Ascending aorta (tissue), 2 donors: ENCODE measurements around the gene PDP2. TPM values are rescaled to one million over a fixed set of nuclear protein-coding genes. Genes with fewer than 3 reads are reported as not detected.

Source experiments
- DNase-seq, 2 donors: peaks; one replicate each; pipeline ENCODE4 v3.0.0-alpha.2; 2019; ENCODE audit warnings: low spot score in 2 of 2
- H3K27ac ChIP-seq, 2 donors: fragments of 200-600 bp; sonication (generic); one replicate each; pipeline ENCODE4 v1.5.1; 2016 to 2017; ENCODE audit warnings: mild to moderate bottlenecking in 1 of 2
- H3K27me3 ChIP-seq: fragments of 200-600 bp; sonication (generic); one replicate; pipeline ENCODE4 v1.5.1; 2017
- H3K36me3 ChIP-seq, 2 donors: fragments of 200-600 bp; sonication (generic); one replicate each; pipeline ENCODE4 v1.5.1; 2016
- H3K4me1 ChIP-seq, 2 donors: fragments of 200-600 bp; sonication (generic); one replicate each; pipeline ENCODE4 v1.5.1; 2016 to 2017; ENCODE audit warnings: mild to moderate bottlenecking in 1 of 2
- H3K4me3 ChIP-seq, 2 donors: fragments of 200-600 bp; sonication (generic); one replicate each; pipeline ENCODE4 v1.5.1; 2016 to 2017; ENCODE audit warnings: mild to moderate bottlenecking in 1 of 2
- H3K9me3 ChIP-seq, 2 donors: fragments of 200-600 bp; sonication (generic); one replicate each; pipeline ENCODE4 v1.5.1; 2016
- intact Hi-C: fragments of 100-400 bp; cut with DNase I; formaldehyde crosslinking; loops from one replicate; pipeline ENCODE4 v1.15.1; 2023
- total RNA-seq: library from RNA; depleted of rRNA; stranded (reverse); fragments of >200 nt; gene quantifications from one replicate; pipeline ENCODE4 v1.1.0, GENCODE V29; 2016
- TF ChIP-seq, protein P1 (sequence below), 3 experiments: fragments of 200-600 bp in 2 of 3; fragments of 450-650 bp in 1 of 3; sonication (generic) in 2 of 3; IDR thresholded peaks; one replicate each; pipeline ENCODE4 v1.5.1; 2016 to 2019; ENCODE audit warnings: antibody characterized with exemption in 3 of 3, mild to moderate bottlenecking in 1 of 3, moderate library complexity in 1 of 3

The PDP2 gene
- total RNA-seq, 1 donor from 2014 or later, result 2.8 TPM

DNA sequence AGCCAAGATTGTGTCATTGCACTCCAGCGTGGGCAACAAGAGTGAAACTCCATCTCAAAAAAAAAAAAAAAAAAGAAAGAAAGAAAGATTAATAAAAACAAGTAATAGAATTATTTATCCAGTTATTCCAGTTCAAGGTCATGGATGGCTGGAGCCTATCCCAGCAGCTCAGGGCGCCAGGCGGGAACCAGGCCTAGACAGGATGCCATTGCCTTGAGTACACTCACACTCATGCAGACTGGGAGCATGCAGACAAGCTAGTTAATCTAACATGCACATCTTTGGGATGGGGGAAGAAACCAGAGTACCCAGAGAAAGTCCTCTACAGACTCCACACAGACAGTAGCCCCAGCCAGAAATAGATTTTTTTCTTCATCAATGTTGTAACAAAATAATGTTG lies 17.9 kb downstream of the PDP2 start:
- Histone ChIP-seq H3K27me3 (no peaks in the 10 kb centered on the region), H3K27ac (peak overlapping the region; percentile 90 to 92), H3K4me1 (peaks cover 29 to 62% of the 10 kb centered on the region in 2 donors), H3K9me3 (no peaks in the 10 kb centered on the region), H3K4me3 (no peak overlapping the region), H3K36me3 (no peaks in the 10 kb centered on the region)
- TF ChIP-seq, protein P1, sequence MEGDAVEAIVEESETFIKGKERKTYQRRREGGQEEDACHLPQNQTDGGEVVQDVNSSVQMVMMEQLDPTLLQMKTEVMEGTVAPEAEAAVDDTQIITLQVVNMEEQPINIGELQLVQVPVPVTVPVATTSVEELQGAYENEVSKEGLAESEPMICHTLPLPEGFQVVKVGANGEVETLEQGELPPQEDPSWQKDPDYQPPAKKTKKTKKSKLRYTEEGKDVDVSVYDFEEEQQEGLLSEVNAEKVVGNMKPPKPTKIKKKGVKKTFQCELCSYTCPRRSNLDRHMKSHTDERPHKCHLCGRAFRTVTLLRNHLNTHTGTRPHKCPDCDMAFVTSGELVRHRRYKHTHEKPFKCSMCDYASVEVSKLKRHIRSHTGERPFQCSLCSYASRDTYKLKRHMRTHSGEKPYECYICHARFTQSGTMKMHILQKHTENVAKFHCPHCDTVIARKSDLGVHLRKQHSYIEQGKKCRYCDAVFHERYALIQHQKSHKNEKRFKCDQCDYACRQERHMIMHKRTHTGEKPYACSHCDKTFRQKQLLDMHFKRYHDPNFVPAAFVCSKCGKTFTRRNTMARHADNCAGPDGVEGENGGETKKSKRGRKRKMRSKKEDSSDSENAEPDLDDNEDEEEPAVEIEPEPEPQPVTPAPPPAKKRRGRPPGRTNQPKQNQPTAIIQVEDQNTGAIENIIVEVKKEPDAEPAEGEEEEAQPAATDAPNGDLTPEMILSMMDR (IDR thresholded peaks at IDR 0.05), result no peak
- DNase-seq, result peak; percentile 61 to 89
- intact Hi-C loops, result no loop called here

DNA sequence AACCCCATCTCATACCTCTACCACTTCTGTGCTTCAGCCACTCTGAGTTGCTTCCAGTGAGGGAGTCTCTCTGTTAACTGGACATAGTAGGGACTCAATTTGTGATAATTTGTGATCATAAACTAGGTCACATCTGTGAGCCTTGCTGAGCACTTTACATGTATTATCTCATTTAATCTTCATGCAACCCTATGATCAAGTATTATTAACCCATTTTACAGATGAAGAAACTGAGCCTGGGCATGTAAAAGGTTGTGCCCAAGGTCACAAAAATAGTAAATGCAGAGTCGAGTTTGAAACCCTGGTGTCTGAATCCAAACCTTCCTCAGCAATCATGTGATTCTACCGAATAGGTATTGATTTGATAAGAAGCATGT lies 18.6 kb downstream of the PDP2 start:
- DNase-seq, result no peak
- H3K27ac ChIP-seq, result peak overlapping the region; percentile 90 to 92
- intact Hi-C loops, result no loop called here
- TF ChIP-seq, protein P1 (IDR thresholded peaks at IDR 0.05), result no peak
- no peaks in the 10 kb centered on the region for H3K9me3 ChIP-seq
- H3K27me3 ChIP-seq, result no peaks in the 10 kb centered on the region
- peaks cover 36 to 69% of the 10 kb centered on the region in 2 donors for H3K4me1 ChIP-seq
- no peak overlapping the region for H3K4me3 ChIP-seq
- no peaks in the 10 kb centered on the region for H3K36me3 ChIP-seq

DNA sequence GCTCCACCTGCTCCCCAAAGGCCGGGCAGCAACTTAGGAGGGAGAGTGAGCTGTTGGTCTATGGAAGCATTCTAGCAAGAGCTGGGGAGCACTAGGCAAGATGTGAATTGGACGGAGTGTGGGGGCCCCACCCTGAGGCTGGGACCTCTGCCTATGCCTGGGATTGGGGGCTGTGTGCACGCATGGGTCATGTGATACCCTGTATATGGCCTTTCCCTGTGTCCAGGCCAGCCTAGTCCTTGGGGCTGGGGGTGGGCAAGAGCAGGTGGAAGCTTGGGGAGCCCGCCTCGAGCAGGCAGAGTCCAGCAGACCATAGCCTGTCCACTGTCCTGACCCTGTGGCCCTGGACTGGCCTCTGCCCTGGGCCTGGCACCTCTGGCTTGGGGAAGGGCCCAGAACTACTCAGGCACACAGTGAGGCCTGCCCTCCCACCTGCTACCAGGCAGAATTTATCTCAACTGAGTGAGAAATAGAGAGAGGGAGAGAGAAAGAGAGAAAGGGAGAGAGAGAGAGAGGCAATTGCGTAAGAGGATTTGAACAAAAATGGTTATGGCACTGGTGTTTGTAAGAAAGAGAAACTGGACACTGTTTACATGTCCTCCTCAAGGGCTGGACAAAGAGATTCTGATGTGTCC lies 19.1 kb downstream of the PDP2 start:
- no peak for DNase-seq
- H3K4me1 ChIP-seq, result peaks cover 41 to 74% of the 10 kb centered on the region in 2 donors
- H3K27me3 ChIP-seq, result no peaks in the 10 kb centered on the region
- no peaks in the 10 kb centered on the region for H3K9me3 ChIP-seq
- TF ChIP-seq, protein P1 (IDR thresholded peaks at IDR 0.05), result no peak
- H3K36me3 ChIP-seq, result no peaks in the 10 kb centered on the region
- H3K27ac ChIP-seq, result peak overlapping the region; percentile 90 to 92
- intact Hi-C loops, result no loop called here
- no peak overlapping the region for H3K4me3 ChIP-seq

DNA sequence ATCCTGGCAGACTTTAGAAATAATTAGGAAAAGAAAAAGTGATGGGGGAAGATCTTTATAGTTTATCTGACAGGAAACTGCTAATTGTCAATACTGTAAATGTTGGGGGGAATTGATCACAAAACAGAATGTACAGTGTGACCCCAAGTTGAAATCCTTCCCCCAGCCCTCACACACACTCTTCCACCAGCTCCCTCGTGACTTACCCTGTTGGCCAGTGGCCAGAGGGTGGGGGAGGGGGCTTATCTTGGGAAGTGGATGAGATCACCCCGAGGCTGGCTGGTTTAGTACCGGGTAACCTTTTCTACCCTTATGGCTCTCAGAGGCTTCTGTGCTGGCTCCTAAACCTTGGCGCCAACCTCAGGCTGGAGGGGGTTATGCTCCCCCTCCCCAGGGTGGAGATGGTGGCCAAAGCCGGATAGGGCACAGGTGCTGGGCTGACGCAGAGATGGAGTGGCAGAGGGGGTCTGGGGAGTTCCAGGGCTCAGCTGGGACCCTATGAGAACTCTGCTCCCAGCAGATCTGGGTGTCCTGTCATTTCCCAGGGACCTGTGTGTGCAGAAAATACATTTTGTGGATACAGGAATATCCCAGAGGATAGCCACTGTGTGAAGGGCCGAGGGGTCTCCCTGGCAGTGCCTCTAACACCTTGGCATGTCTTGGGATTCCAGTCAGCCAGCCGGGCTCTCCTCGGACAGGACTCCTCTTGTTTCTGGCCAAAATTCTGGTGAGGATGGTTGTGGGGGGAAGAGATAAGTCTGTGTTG lies 19.8 kb downstream of the PDP2 start:
- DNase-seq, result peak in 1 of 2 donors; percentile 92
- TF ChIP-seq, protein P1 (IDR thresholded peaks at IDR 0.05), result no peak
- Histone ChIP-seq H3K36me3 (no peaks in the 10 kb centered on the region), H3K4me3 (no peak overlapping the region), H3K9me3 (no peaks in the 10 kb centered on the region), H3K4me1 (peaks cover 45 to 81% of the 10 kb centered on the region in 2 donors), H3K27ac (peak overlapping the region; percentile 90 to 92), H3K27me3 (no peaks in the 10 kb centered on the region)
- intact Hi-C loops, result loop anchor here (1.0 kb wide), 1 partner anchor 25 kb away; the partner anchor contains the start of gene RRAD

DNA sequence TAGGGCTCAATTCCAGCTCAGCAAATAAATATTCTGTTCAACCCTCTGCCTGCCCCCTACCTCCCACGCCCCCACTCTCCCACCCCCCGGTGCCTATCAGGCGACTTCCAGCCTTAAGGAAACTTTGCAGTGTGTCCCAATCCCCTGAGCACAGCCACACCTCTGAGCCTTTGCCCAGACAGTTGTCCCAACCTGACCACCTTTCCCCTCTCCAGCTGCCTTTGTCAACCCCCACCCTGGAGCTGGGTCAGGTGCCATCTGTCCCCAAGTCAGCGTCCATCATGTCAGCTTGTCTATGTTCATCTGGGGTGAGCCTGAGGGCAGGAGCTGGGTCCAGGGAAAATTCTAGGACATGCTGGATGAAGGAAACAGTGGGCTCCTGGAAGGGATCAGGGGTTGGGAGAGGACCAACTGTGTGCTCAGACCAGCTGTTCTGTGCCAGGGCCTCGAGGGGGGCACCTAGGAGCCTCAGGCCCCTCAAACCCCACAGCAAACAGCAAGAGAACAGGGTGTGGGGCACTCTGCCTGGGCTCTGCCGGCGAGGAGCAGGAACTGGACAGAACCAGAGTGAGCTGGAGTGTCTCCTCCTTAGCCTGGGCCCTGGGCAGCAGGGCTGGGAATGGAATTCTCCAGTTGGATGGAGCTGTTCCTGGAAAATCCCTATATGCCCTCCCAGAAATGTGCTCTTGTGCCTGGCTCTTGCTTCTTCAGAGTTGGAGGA lies 20.6 kb downstream of the PDP2 start:
- DNase-seq, result no peak
- intact Hi-C loops, result loop anchor here (1.0 kb wide), 1 partner anchor 24 kb away; the partner anchor contains the start of gene RRAD
- no peaks in the 10 kb centered on the region for H3K9me3 ChIP-seq

More for the DNA sequence above, 20.6 kb downstream of the PDP2 start:
- Histone ChIP-seq H3K4me3 (no peak overlapping the region), H3K4me1 (peaks cover 45 to 82% of the 10 kb centered on the region in 2 donors), H3K27ac (peak overlapping the region; percentile 90 to 92), H3K36me3 (no peaks in the 10 kb centered on the region), H3K27me3 (no peaks in the 10 kb centered on the region)
- TF ChIP-seq, protein P1 (IDR thresholded peaks at IDR 0.05), result no peak
